ENCODE results near the gene PCCA.

DNA sequence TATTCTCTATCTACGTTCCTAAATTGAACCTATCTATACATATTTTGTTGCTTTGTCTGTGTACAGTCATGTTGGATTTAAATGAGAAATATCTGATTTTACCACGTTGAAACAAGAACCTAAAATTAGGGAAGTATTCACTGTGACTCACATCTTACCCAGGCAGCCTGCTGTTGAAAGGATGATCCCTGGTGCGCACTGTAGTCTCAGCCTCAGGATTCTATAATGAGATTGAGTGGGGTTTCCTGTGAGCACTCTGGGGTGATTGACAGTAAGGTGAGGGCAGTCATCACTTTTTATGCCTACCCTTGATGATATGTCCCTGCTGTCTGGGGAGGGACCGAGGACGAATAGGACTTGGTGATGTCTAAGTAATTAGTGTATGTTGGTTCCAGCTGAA, 35.4 kb downstream of the PCCA start:
- TF ChIP-seq, protein P1, sequence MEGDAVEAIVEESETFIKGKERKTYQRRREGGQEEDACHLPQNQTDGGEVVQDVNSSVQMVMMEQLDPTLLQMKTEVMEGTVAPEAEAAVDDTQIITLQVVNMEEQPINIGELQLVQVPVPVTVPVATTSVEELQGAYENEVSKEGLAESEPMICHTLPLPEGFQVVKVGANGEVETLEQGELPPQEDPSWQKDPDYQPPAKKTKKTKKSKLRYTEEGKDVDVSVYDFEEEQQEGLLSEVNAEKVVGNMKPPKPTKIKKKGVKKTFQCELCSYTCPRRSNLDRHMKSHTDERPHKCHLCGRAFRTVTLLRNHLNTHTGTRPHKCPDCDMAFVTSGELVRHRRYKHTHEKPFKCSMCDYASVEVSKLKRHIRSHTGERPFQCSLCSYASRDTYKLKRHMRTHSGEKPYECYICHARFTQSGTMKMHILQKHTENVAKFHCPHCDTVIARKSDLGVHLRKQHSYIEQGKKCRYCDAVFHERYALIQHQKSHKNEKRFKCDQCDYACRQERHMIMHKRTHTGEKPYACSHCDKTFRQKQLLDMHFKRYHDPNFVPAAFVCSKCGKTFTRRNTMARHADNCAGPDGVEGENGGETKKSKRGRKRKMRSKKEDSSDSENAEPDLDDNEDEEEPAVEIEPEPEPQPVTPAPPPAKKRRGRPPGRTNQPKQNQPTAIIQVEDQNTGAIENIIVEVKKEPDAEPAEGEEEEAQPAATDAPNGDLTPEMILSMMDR (IDR thresholded peaks at IDR 0.05), result no peak
- TF ChIP-seq EZH2 (IDR thresholded peaks at IDR 0.05; ENCODE audit: borderline replicate concordance, insufficient read depth, low read depth, low read length, poor library complexity, severe bottlenecking), result no peak
